B cell (primary cell): ENCODE measurements around the gene AGTR1. TPM values are rescaled to one million over a fixed set of nuclear protein-coding genes. Genes with fewer than 3 reads are reported as not detected.

ENCODE experiments used
- ATAC-seq: fragments of 200-7000 bp; cut with Tn5 transposase; one replicate; pipeline ENCODE4 v1.10.0; 2021; ENCODE audit warnings: low read depth, mild to moderate bottlenecking, moderate number of reproducible peaks, moderate library complexity
- CTCF ChIA-PET: fragments of 350-600 bp; sonication (Branson Sonifier 250); formaldehyde crosslinking; loops from one replicate; lab custom pipeline; 2021; ENCODE audit warnings: antibody characterized with exemption, inconsistent platforms; lab: Charles Lee
- POLR2A ChIA-PET: fragments of 350-600 bp; sonication (Branson Sonifier 250); formaldehyde crosslinking; loops from one replicate; lab custom pipeline; 2021; ENCODE audit warnings: antibody characterized with exemption; lab: Charles Lee
- DNase-seq: peaks from one replicate; pipeline ENCODE4 v3.0.0; 2013
- H2AFZ ChIP-seq: 2 replicates; pipeline ENCODE4 v1.6.1; 2012; ENCODE audit warnings: mild to moderate bottlenecking, low read depth, low read length; ENCODE audit not compliant: insufficient read depth, poor library complexity, severe bottlenecking
- H3K27ac ChIP-seq, 2 donors: 1 replicate in 1 of 2; 2 replicates in 1 of 2; pipeline ENCODE4 v1.5.1; 2012 to 2013; ENCODE audit warnings: low read length in 2 of 2, mild to moderate bottlenecking in 2 of 2, moderate library complexity in 1 of 2
- H3K27me3 ChIP-seq, 4 experiments: fragments of 200-600 bp in 1 of 4; sonication (generic) in 1 of 4; replicated peaks in 1 of 4; 1 replicate in 2 of 4; 2 replicates in 2 of 4; pipeline versions ENCODE4 v1.6.1 to v1.7.0; 2013 to 2016; ENCODE audit warnings: low read length in 3 of 4, mild to moderate bottlenecking in 2 of 4, mixed read lengths in 1 of 4, moderate library complexity in 1 of 4; ENCODE audit not compliant: insufficient read depth in 4 of 4, control insufficient read depth in 3 of 4; ENCODE audit errors: control extremely low read depth in 1 of 4
- H3K36me3 ChIP-seq, 2 experiments: replicated peaks in 1 of 2; 1 replicate in 1 of 2; 2 replicates in 1 of 2; pipeline versions ENCODE4 v1.6.1 to v1.7.1; 2013; ENCODE audit warnings: low read length in 1 of 2; ENCODE audit not compliant: insufficient read depth in 2 of 2, control insufficient read depth in 1 of 2; ENCODE audit errors: control extremely low read depth in 1 of 2, extremely low read depth in 1 of 2
- H3K4me1 ChIP-seq, 2 donors: fragments of 200-600 bp in 1 of 2; sonication (generic) in 1 of 2; 1 replicate in 1 of 2; 2 replicates in 1 of 2; pipeline versions ENCODE4 v1.5.1 to v1.6.1; 2013 to 2017; ENCODE audit warnings: low read length in 2 of 2; ENCODE audit not compliant: control insufficient read depth in 2 of 2, insufficient read depth in 2 of 2
- H3K4me2 ChIP-seq: replicated peaks from 2 replicates; pipeline ENCODE3; 2012; ENCODE audit warnings: mild to moderate bottlenecking, low read depth, low read length; ENCODE audit not compliant: poor library complexity, severe bottlenecking
- H3K4me3 ChIP-seq, 5 experiments: fragments of 200-600 bp in 1 of 5; sonication (generic) in 1 of 5; 1 replicate in 3 of 5; 2 replicates in 2 of 5; pipeline versions ENCODE4 v1.5.1 to v1.7.0; 2011 to 2016; ENCODE audit warnings: low read length in 4 of 5, mild to moderate bottlenecking in 4 of 5, low read depth in 2 of 5, control low read depth in 1 of 5, moderate library complexity in 1 of 5; ENCODE audit not compliant: insufficient read depth in 1 of 5; ENCODE audit errors: control extremely low read depth in 1 of 5, extremely low read depth in 1 of 5
- H3K79me2 ChIP-seq: fragments of 200-600 bp; sonication (generic); one replicate; pipeline ENCODE4 v1.6.0; 2016; ENCODE audit warnings: low read length; ENCODE audit not compliant: control insufficient read depth, insufficient read depth
- H3K9ac ChIP-seq: fragments of 200-600 bp; sonication (generic); 2 replicates; pipeline ENCODE4 v1.6.1; 2017; ENCODE audit warnings: mild to moderate bottlenecking, low read length, moderate library complexity
- H3K9me3 ChIP-seq, 3 donors: one replicate each; pipeline versions ENCODE4 v1.6.1 to v1.7.1; 2013; ENCODE audit warnings: low read length in 2 of 3; ENCODE audit not compliant: control insufficient read depth in 2 of 3, insufficient read depth in 1 of 3; ENCODE audit errors: control extremely low read depth in 1 of 3
- H4K20me1 ChIP-seq: 2 replicates; pipeline ENCODE4 v1.6.0; 2012; ENCODE audit warnings: mild to moderate bottlenecking, low read length; ENCODE audit not compliant: insufficient read depth, control insufficient read depth, poor library complexity, severe bottlenecking
- H3K27ac Mint-ChIP-seq: one replicate; pipeline ENCODE4 v1.8.0; 2021; ENCODE audit warnings: mixed read lengths
- H3K27me3 Mint-ChIP-seq: one replicate; pipeline ENCODE4 v1.8.0; 2021; ENCODE audit warnings: mixed read lengths
- H3K4me1 Mint-ChIP-seq: one replicate; pipeline ENCODE4 v1.8.0; 2021; ENCODE audit warnings: mixed read lengths
- H3K4me3 Mint-ChIP-seq: one replicate; pipeline ENCODE4 v1.8.0; 2021; ENCODE audit warnings: mixed read lengths
- H3K9me3 Mint-ChIP-seq: one replicate; pipeline ENCODE4 v1.8.0; 2022; ENCODE audit warnings: mixed read lengths; ENCODE audit not compliant: insufficient read depth
- CTCF ChIP-seq: fragments of 200-600 bp; IDR thresholded peaks from one replicate; pipeline ENCODE4 v1.8.0; 2022; ENCODE audit warnings: antibody characterized with exemption, mild to moderate bottlenecking
- EZH2 ChIP-seq: IDR thresholded peaks from 2 replicates; pipeline ENCODE4 v1.6.1; 2012; ENCODE audit warnings: borderline replicate concordance, low read depth, mild to moderate bottlenecking, moderate library complexity, low read length; ENCODE audit not compliant: insufficient read depth, poor library complexity, severe bottlenecking
- WGBS: methylation state at CpG from one replicate; pipeline ENCODE4 v1.1.5; 2013; ENCODE audit warnings: missing lambda C conversion rate; ENCODE audit not compliant: insufficient coverage; 5-methylcytosine and 5-hydroxymethylcytosine counted together
- intact Hi-C: fragments of 100-400 bp; cut with micrococcal nuclease; formaldehyde crosslinking; loops from one replicate; pipeline ENCODE4 v1.10.0; 2022
- polyA plus RNA-seq: library from polyadenylated mRNA; depleted of rRNA; stranded (reverse); fragments of >200 nt; gene quantifications from 2 replicates; pipeline ENCODE4 v1.2.3, GENCODE V29; 2012
- total RNA-seq, 2 donors: library from RNA; stranded (reverse); fragments of 120-200 nt in 1 of 2; gene quantifications; 1 replicate in 1 of 2; 2 replicates in 1 of 2; pipeline versions ENCODE4 v1.2.3 to v1.2.4, GENCODE V29; 2013 to 2022

AGTR1 gene
- total and polyA plus RNA-seq, 2 donors (not counting 1 experiment from before 2014, with no cell fraction given), result not detected

DNA sequence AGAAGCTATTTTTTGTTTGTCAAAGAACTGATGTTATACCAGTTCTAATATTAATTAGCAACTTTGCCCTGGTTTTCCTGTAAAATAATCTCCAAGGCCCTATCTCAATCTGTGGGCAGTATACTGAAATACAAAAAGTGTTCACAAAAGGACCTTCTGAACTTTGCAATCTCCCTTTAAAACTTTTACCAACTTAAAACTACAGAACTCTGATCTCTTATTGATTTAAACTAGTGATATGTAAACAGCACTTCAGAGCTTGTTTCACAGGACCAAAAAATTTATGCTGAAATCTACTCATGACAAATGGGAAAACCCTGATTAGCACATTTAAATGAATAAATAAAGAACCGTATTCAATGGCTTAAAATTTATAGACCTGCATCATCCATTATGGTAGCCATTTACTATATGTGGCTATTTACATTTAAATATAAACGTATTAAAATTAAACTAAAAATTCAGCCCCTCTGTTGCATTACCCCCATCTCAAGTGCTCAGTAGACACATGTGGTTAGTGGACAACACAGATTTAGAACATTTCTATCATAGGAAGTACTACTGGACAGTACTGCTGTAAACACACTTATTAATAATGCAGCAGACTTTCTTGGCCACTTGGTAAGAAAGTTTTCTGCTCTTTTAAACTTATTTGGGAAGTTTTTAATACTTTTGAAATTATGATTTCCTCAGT is 12.0 kb downstream of the AGTR1 start:
- H3K27me3 ChIP-seq, result no peaks in the 10 kb centered on the region
- DNase-seq, result no peak
- no peaks in the 10 kb centered on the region for H3K9me3 Mint-ChIP-seq
- H3K27me3 Mint-ChIP-seq, result no peaks in the 10 kb centered on the region
- no peaks in the 10 kb centered on the region for H3K9me3 ChIP-seq
- no CpG with 5 or more reads among the region's 2 CpGs for WGBS
- H2AFZ ChIP-seq, result no peak overlapping the region
- H3K36me3 ChIP-seq, result no peaks in the 10 kb centered on the region
- H3K4me2 ChIP-seq, result no peak overlapping the region
- H3K4me3 ChIP-seq, result no peak overlapping the region
- no peaks in the 10 kb centered on the region for H3K4me1 Mint-ChIP-seq
- H3K27ac ChIP-seq, result no peak overlapping the region
- no peaks in the 10 kb centered on the region for H4K20me1 ChIP-seq
- CTCF ChIA-PET, result no interaction called here
- TF ChIP-seq CTCF (no peak), EZH2 (no peak)
- intact Hi-C loops, result no loop called here
- H3K27ac Mint-ChIP-seq, result no peak overlapping the region
- no peaks in the 10 kb centered on the region for H3K79me2 ChIP-seq
- no peak for ATAC-seq
- no peaks in the 10 kb centered on the region for H3K4me1 ChIP-seq
- POLR2A ChIA-PET, result no interaction called here
- no peak overlapping the region for H3K9ac ChIP-seq
- no peak overlapping the region for H3K4me3 Mint-ChIP-seq

- no peak overlapping the region for H3K4me2 ChIP-seq
- no peak overlapping the region for H3K9ac ChIP-seq
- no peak overlapping the region for H3K4me3 ChIP-seq
- POLR2A ChIA-PET, result no interaction called here
- intact Hi-C loops, result no loop called here
- Mint-ChIP-seq H3K27ac (no peak overlapping the region), H3K4me3 (no peak overlapping the region), H3K4me1 (no peaks in the 10 kb centered on the region), H3K9me3 (no peaks in the 10 kb centered on the region), H3K27me3 (no peaks in the 10 kb centered on the region)
- ATAC-seq, result no peak
- no peak overlapping the region for H3K27ac ChIP-seq
- no peak for TF ChIP-seq CTCF
- no peak for TF ChIP-seq EZH2
- WGBS, result 100% methylated on average over 1 of the region's 2 CpGs
- H3K36me3 ChIP-seq, result no peaks in the 10 kb centered on the region
- H3K9me3 ChIP-seq, result no peaks in the 10 kb centered on the region
- no peak overlapping the region for H2AFZ ChIP-seq
- no peaks in the 10 kb centered on the region for H3K79me2 ChIP-seq
- H3K4me1 ChIP-seq, result no peaks in the 10 kb centered on the region
- H4K20me1 ChIP-seq, result no peaks in the 10 kb centered on the region
- H3K27me3 ChIP-seq, result no peaks in the 10 kb centered on the region
- no peak for DNase-seq
- CTCF ChIA-PET, result no interaction called here
Observed at GRCh38 chr3:148710665-148711064, 13.0 kb downstream of the AGTR1 start.
